H1 (cell line): Measurements from ENCODE around the gene MMAA. TPM values are rescaled to one million over a fixed set of nuclear protein-coding genes. Genes with fewer than 3 reads are reported as not detected.

Source experiments
- CTCF ChIA-PET: fragments of 300-600 bp; sonication (Branson Sonifier 250); formaldehyde crosslinking; loops from one replicate; lab custom pipeline; 2021; ENCODE audit not compliant: partially characterized antibody; lab: Charles Lee
- POLR2A ChIA-PET: fragments of 300-600 bp; sonication (Branson Sonifier 250); formaldehyde crosslinking; loops from one replicate; lab custom pipeline; 2021; ENCODE audit warnings: inconsistent platforms; ENCODE audit not compliant: partially characterized antibody; lab: Charles Lee
- DNase-seq, 2 experiments: peaks; one replicate each; pipeline versions ENCODE4 v3.0.0 to v3.0.0-alpha.2; 2010 to 2022; ENCODE audit warnings: low spot score in 2 of 2, low read depth in 1 of 2, mixed read lengths in 1 of 2
- FAIRE-seq: peaks from 2 replicates; lab custom pipeline; 2011; peaks lifted over from hg19 to GRCh38; lab: Jason Lieb, UNC
- H2AFZ ChIP-seq: 2 replicates; pipeline ENCODE4 v1.8.1; 2012; ENCODE audit warnings: low read length, inconsistent platforms
- H2AK5ac ChIP-seq: 2 replicates; pipeline ENCODE4 v1.6.1; 2013; ENCODE audit warnings: low read depth, low read length
- H2BK120ac ChIP-seq: replicated peaks from 2 replicates; pipeline ENCODE3; 2013; ENCODE audit warnings: low read depth, low read length, inconsistent platforms
- H2BK12ac ChIP-seq: 2 replicates; pipeline ENCODE4 v1.6.1; 2013; ENCODE audit warnings: low read depth, low read length
- H2BK15ac ChIP-seq: 2 replicates; pipeline ENCODE4 v1.6.1; 2013; ENCODE audit warnings: low read length
- H2BK20ac ChIP-seq: 2 replicates; pipeline ENCODE4 v1.6.1; 2013; ENCODE audit warnings: low read length
- H2BK5ac ChIP-seq: 2 replicates; pipeline ENCODE4 v1.6.1; 2013; ENCODE audit warnings: low read depth, low read length
- H3K14ac ChIP-seq: 2 replicates; pipeline ENCODE4 v1.6.1; 2013; ENCODE audit warnings: inconsistent platforms; ENCODE audit not compliant: insufficient read length
- H3K18ac ChIP-seq: 2 replicates; pipeline ENCODE4 v1.6.1; 2013; ENCODE audit warnings: low read length; ENCODE audit errors: extremely low read depth
- H3K23ac ChIP-seq: 2 replicates; pipeline ENCODE4 v1.6.1; 2013; ENCODE audit warnings: inconsistent platforms; ENCODE audit not compliant: insufficient read length
- H3K23me2 ChIP-seq: 2 replicates; pipeline ENCODE4 v1.6.1; 2013; ENCODE audit warnings: low read depth, low read length
- H3K27ac ChIP-seq: 2 replicates; pipeline ENCODE4 v1.6.1; 2011; ENCODE audit warnings: low read depth, low read length, inconsistent platforms
- H3K27me3 ChIP-seq, 4 experiments: replicated peaks in 1 of 4; 1 replicate in 1 of 4; 2 replicates in 3 of 4; pipeline versions ENCODE4 v1.6.1 to v1.8.1; 2011 to 2013; ENCODE audit warnings: low read length in 3 of 4, mild to moderate bottlenecking in 3 of 4, inconsistent platforms in 2 of 4, mixed read lengths in 2 of 4, moderate library complexity in 1 of 4; ENCODE audit not compliant: control insufficient read depth in 3 of 4, insufficient read depth in 3 of 4; ENCODE audit errors: extremely low read depth in 1 of 4
- H3K36me3 ChIP-seq, 4 experiments: 2 replicates each; pipeline versions ENCODE4 v1.6.1 to v1.8.1; 2011 to 2013; ENCODE audit warnings: mild to moderate bottlenecking in 4 of 4, low read length in 3 of 4, moderate library complexity in 2 of 4, control low read depth in 1 of 4, inconsistent platforms in 1 of 4; ENCODE audit not compliant: insufficient read depth in 4 of 4, control insufficient read depth in 2 of 4
- H3K4ac ChIP-seq: replicated peaks from 2 replicates; pipeline ENCODE3; 2013; ENCODE audit warnings: low read length, low read depth, mixed read lengths, inconsistent platforms; ENCODE audit not compliant: insufficient read length
- H3K4me1 ChIP-seq, 4 experiments: replicated peaks in 1 of 4; 1 replicate in 1 of 4; 2 replicates in 3 of 4; pipeline versions ENCODE4 v1.6.1 to v1.8.1; 2011 to 2013; ENCODE audit warnings: low read length in 3 of 4, inconsistent platforms in 2 of 4, mixed read lengths in 1 of 4; ENCODE audit not compliant: insufficient read depth in 4 of 4, control insufficient read depth in 3 of 4
- H3K4me2 ChIP-seq, 2 experiments: 2 replicates each; pipeline versions ENCODE4 v1.6.1 to v1.8.1; 2011 to 2013; ENCODE audit warnings: low read depth in 2 of 2, low read length in 2 of 2, control low read depth in 1 of 2, inconsistent platforms in 1 of 2, mild to moderate bottlenecking in 1 of 2; ENCODE audit not compliant: insufficient read depth in 1 of 2
- H3K4me3 ChIP-seq, 4 experiments: fragments of 200-600, 300-600 bp in 1 of 4; sonication (generic), shearing (Covaris generic), sonication (Bioruptor Twin) in 1 of 4; 2 replicates each; pipeline versions ENCODE4 v1.5.1 to v1.8.1; 2011 to 2016; ENCODE audit warnings: low read length in 4 of 4, low read depth in 3 of 4, control low read depth in 2 of 4, inconsistent platforms in 2 of 4, mild to moderate bottlenecking in 2 of 4, mixed read lengths in 1 of 4, moderate library complexity in 1 of 4; ENCODE audit not compliant: insufficient read depth in 2 of 4; ENCODE audit errors: extremely low read depth in 1 of 4
- H3K56ac ChIP-seq: replicated peaks from 2 replicates; pipeline ENCODE3; 2013; ENCODE audit warnings: low read depth, mild to moderate bottlenecking, mixed read lengths, low read length, inconsistent platforms; ENCODE audit not compliant: insufficient read length
- H3K79me1 ChIP-seq: 2 replicates; pipeline ENCODE4 v1.6.1; 2013; ENCODE audit warnings: low read depth, low read length, control low read depth
- H3K79me2 ChIP-seq, 2 experiments: 2 replicates each; pipeline versions ENCODE4 v1.6.1 to v1.8.1; 2012 to 2013; ENCODE audit warnings: low read length in 2 of 2, mild to moderate bottlenecking in 2 of 2, inconsistent platforms in 1 of 2; ENCODE audit not compliant: insufficient read depth in 2 of 2, control insufficient read depth in 1 of 2
- H3K9ac ChIP-seq, 4 experiments: replicated peaks in 1 of 4; 1 replicate in 1 of 4; 2 replicates in 3 of 4; pipeline versions ENCODE4 v1.6.1 to v1.8.1; 2011 to 2013; ENCODE audit warnings: low read depth in 3 of 4, low read length in 3 of 4, control low read depth in 2 of 4, mild to moderate bottlenecking in 2 of 4, moderate library complexity in 2 of 4, inconsistent platforms in 1 of 4; ENCODE audit errors: extremely low read depth in 1 of 4
- H3K9me3 ChIP-seq, 2 experiments: 2 replicates each; pipeline versions ENCODE4 v1.6.1 to v1.8.1; 2012 to 2013; ENCODE audit warnings: mild to moderate bottlenecking in 2 of 2, moderate library complexity in 2 of 2, control low read depth in 1 of 2, inconsistent platforms in 1 of 2, low read depth in 1 of 2, low read length in 1 of 2, mixed read lengths in 1 of 2; ENCODE audit not compliant: insufficient read depth in 2 of 2
- H4K20me1 ChIP-seq, 2 experiments: replicated peaks in 1 of 2; 2 replicates each; pipeline versions ENCODE3 to v1.8.1; 2011 to 2013; ENCODE audit warnings: inconsistent platforms in 2 of 2, low read length in 2 of 2, mild to moderate bottlenecking in 1 of 2; ENCODE audit not compliant: insufficient read depth in 2 of 2, control insufficient read depth in 1 of 2
- H4K5ac ChIP-seq: 2 replicates; pipeline ENCODE4 v1.6.1; 2013; ENCODE audit warnings: low read length, low read depth, mixed read lengths, inconsistent platforms; ENCODE audit not compliant: insufficient read length
- H4K8ac ChIP-seq: 2 replicates; pipeline ENCODE4 v1.8.0; 2013; ENCODE audit warnings: mild to moderate bottlenecking, moderate library complexity, low read length, inconsistent platforms; ENCODE audit not compliant: insufficient read depth; ENCODE audit errors: extremely low read depth
- H4K91ac ChIP-seq: replicated peaks from 2 replicates; pipeline ENCODE3; 2013; ENCODE audit warnings: low read length, mixed read lengths, inconsistent platforms; ENCODE audit not compliant: insufficient read length
- CBX5 ChIP-seq: fragments of 300-800, 300-1000 bp; sonication (generic); IDR thresholded peaks from 2 replicates; pipeline ENCODE4 v1.7.1; 2016; ENCODE audit warnings: antibody characterized with exemption, low read length, low read depth
- CTBP2 ChIP-seq: IDR thresholded peaks from 2 replicates; pipeline ENCODE4 v1.7.0; 2011; ENCODE audit warnings: borderline replicate concordance, mild to moderate bottlenecking, moderate library complexity, mixed read lengths, low read length; ENCODE audit not compliant: insufficient read depth, insufficient read length
- GABPA ChIP-seq: IDR thresholded peaks from 2 replicates; pipeline ENCODE4 v1.6.1; 2011; ENCODE audit warnings: mild to moderate bottlenecking, low read length, moderate library complexity, borderline replicate concordance; ENCODE audit not compliant: insufficient read depth
- RBBP5 ChIP-seq: IDR thresholded peaks from 2 replicates; pipeline ENCODE4 v1.7.1; 2012; ENCODE audit warnings: low read depth, mild to moderate bottlenecking, inconsistent platforms, low read length, moderate library complexity, borderline replicate concordance
- RNF2 ChIP-seq: fragments of 200-900, 300-1000 bp; sonication (generic); IDR thresholded peaks from 2 replicates; pipeline ENCODE4 v1.7.1; 2016; ENCODE audit warnings: borderline replicate concordance, low read depth, mild to moderate bottlenecking, antibody characterized with exemption, low read length; ENCODE audit not compliant: poor library complexity, severe bottlenecking; ENCODE audit errors: missing control alignments
- RXRA ChIP-seq: IDR thresholded peaks from 2 replicates; pipeline ENCODE4 v1.6.1; 2011; ENCODE audit warnings: low read depth, mild to moderate bottlenecking, low read length, moderate library complexity; ENCODE audit not compliant: insufficient read depth
- SP1 ChIP-seq: IDR thresholded peaks from 2 replicates; pipeline ENCODE4 v1.6.1; 2011; ENCODE audit warnings: low read depth, low read length
- SP4 ChIP-seq: IDR thresholded peaks from 2 replicates; pipeline ENCODE4 v1.6.1; 2012; ENCODE audit warnings: low read length, inconsistent platforms
- TBP ChIP-seq: IDR thresholded peaks from 2 replicates; pipeline ENCODE4 v1.6.1; 2011; ENCODE audit warnings: low read depth, low read length, improper control_type of control experiment
- USF2 ChIP-seq: IDR thresholded peaks from 2 replicates; pipeline ENCODE4 v1.6.1; 2011; ENCODE audit warnings: low read length, improper control_type of control experiment
- YY1 ChIP-seq: IDR thresholded peaks from 2 replicates; pipeline ENCODE4 v1.6.1; 2011; ENCODE audit warnings: low read depth, mild to moderate bottlenecking, low read length
- WGBS, 2 experiments: shearing (Covaris generic) in 1 of 2; methylation state at CpG; one replicate each; pipeline versions ENCODE4 v1.1.6 to v1.1.7; 2013 to 2015; ENCODE audit warnings: low lambda C conversion rate in 2 of 2, mixed read lengths in 2 of 2, inconsistent platforms in 1 of 2, low coverage in 1 of 2, missing lambda C conversion rate in 1 of 2; ENCODE audit not compliant: insufficient replicate concordance in 2 of 2, insufficient coverage in 1 of 2, insufficient read length in 1 of 2; ENCODE audit errors: extremely low coverage in 1 of 2, missing lambda C conversion rate in 1 of 2; 5-methylcytosine and 5-hydroxymethylcytosine counted together
- polyA plus RNA-seq, 7 experiments: library from polyadenylated mRNA; depleted of rRNA in 3 of 7; stranded (reverse) in 5 of 7; unstranded in 2 of 7; fragments of >200 nt in 5 of 7; fragments of 200-250 nt in 2 of 7; gene quantifications; 1 replicate in 5 of 7; 2 replicates in 1 of 7; 4 replicates in 1 of 7; pipeline versions ENCODE4 v1.2.1 to v1.2.3, GENCODE V29; 2011 to 2013; ENCODE audit warnings: missing spikeins in 2 of 7, mixed read lengths in 2 of 7
- total RNA-seq: library from RNA; stranded (reverse); fragmentation: NEBNext Ultra II Directional; extraction: Animal tissue kit (Norgen Biotek cat#: 25700); gene quantifications from 2 replicates; pipeline ENCODE4 v1.2.1, GENCODE V29; 2021

Gene MMAA
- total and polyA plus RNA-seq, 2 of the 8 experiments (the other 6 are each of a cell fraction or from before 2014, with no cell fraction given): 0.98 to 4.9 TPM

GRCh38 chr4:145697332-145697731 is 78.1 kb downstream of the MMAA start:
- peaks cover 0 to 5% of the 10 kb centered on the region in 2 experiments; a peak in 1 of 4 replicates for H3K9me3 ChIP-seq
- H2AFZ ChIP-seq: no peak overlapping the region
- no peak overlapping the region for H3K4me3 ChIP-seq
- H3K79me1 ChIP-seq: no peaks in the 10 kb centered on the region
- H2BK5ac ChIP-seq: no peak overlapping the region
- FAIRE-seq (no peak), DNase-seq (no peak)
- H3K9ac ChIP-seq: no peak overlapping the region
- no peak overlapping the region for H3K18ac ChIP-seq
- no peak overlapping the region for H3K4me2 ChIP-seq
- no peak overlapping the region for H3K23ac ChIP-seq
- H3K4ac ChIP-seq: no peak overlapping the region
- CTCF ChIA-PET: no interaction called here
- H4K8ac ChIP-seq: no peak overlapping the region
- no peak overlapping the region for H4K5ac ChIP-seq
- no peak overlapping the region for H3K56ac ChIP-seq
- H4K20me1 ChIP-seq: no peaks in the 10 kb centered on the region
- 90% methylated on average over 2 of the region's 2 CpGs; no CpG with 5 or more reads in 1 of the 2 experiments for WGBS, 2 experiments
- H2AK5ac ChIP-seq: no peak overlapping the region
- H4K91ac ChIP-seq: no peak overlapping the region
- peaks cover 1% of the 10 kb centered on the region; the same call in 1 of the 2 replicates for H3K23me2 ChIP-seq
- no peak overlapping the region for H3K27ac ChIP-seq
- H2BK20ac ChIP-seq: no peak overlapping the region
- no peak overlapping the region for H3K14ac ChIP-seq
- H2BK12ac ChIP-seq: no peak overlapping the region
- H3K27me3 ChIP-seq: no peaks in the 10 kb centered on the region
- no peak overlapping the region for H2BK15ac ChIP-seq
- H3K4me1 ChIP-seq: no peaks in the 10 kb centered on the region
- H2BK120ac ChIP-seq: no peak overlapping the region
- no peaks in the 10 kb centered on the region for H3K79me2 ChIP-seq
- H3K36me3 ChIP-seq: peaks cover 0 to 2% (median 0%) of the 10 kb centered on the region in 4 experiments; a peak in 2 of 8 replicates
- POLR2A ChIA-PET: no interaction called here
- no peak for TF ChIP-seq YY1
- TF ChIP-seq SP4: no peak
- no peak for TF ChIP-seq RXRA
- TF ChIP-seq RBBP5: no peak
- TF ChIP-seq CBX5: no peak
- no peak for TF ChIP-seq GABPA
- TF ChIP-seq SP1: no peak
- TF ChIP-seq CTBP2: no peak
- TF ChIP-seq USF2: no peak
- TF ChIP-seq TBP: no peak
- no peak for TF ChIP-seq RNF2
